Endodermal cell (in vitro differentiated cells): ENCODE data around the gene TOLLIP. TPM values are rescaled to one million over a fixed set of nuclear protein-coding genes. Genes with fewer than 3 reads are reported as not detected.

Source experiments
- DNase-seq: peaks from one replicate; pipeline ENCODE4 v3.0.0-alpha.2; 2017
- H3K27ac ChIP-seq: 2 replicates; pipeline ENCODE4 v1.5.1; 2013; ENCODE audit warnings: mild to moderate bottlenecking, low read depth, low read length, moderate library complexity
- H3K27me3 ChIP-seq: 2 replicates; pipeline ENCODE4 v1.6.1; 2013; ENCODE audit warnings: mild to moderate bottlenecking, low read length, moderate library complexity; ENCODE audit not compliant: insufficient read depth, control insufficient read depth, poor library complexity, severe bottlenecking
- H3K36me3 ChIP-seq: 2 replicates; pipeline ENCODE4 v1.7.0; 2013; ENCODE audit warnings: mild to moderate bottlenecking, low read length, moderate library complexity; ENCODE audit not compliant: control insufficient read depth, insufficient read depth
- H3K4me1 ChIP-seq: one replicate; pipeline ENCODE4 v1.7.0; 2013; ENCODE audit warnings: low read length; ENCODE audit not compliant: control insufficient read depth, insufficient read depth
- H3K4me3 ChIP-seq: 2 replicates; pipeline ENCODE4 v1.5.1; 2013; ENCODE audit warnings: mild to moderate bottlenecking, low read length, moderate library complexity
- H3K9ac ChIP-seq: 2 replicates; pipeline ENCODE4 v1.6.1; 2013; ENCODE audit warnings: mild to moderate bottlenecking, low read length, moderate library complexity; ENCODE audit not compliant: poor library complexity, severe bottlenecking; ENCODE audit errors: extremely low read depth
- H3K9me3 ChIP-seq: 2 replicates; pipeline ENCODE4 v1.6.1; 2013; ENCODE audit warnings: mild to moderate bottlenecking, low read length, moderate library complexity; ENCODE audit not compliant: control insufficient read depth
- H3K27ac Mint-ChIP-seq: 2 replicates; pipeline ENCODE4 v1.8.0; 2020; ENCODE audit warnings: mixed read lengths
- H3K27me3 Mint-ChIP-seq: 2 replicates; pipeline ENCODE4 v1.8.0; 2021; ENCODE audit warnings: mild to moderate bottlenecking, mixed read lengths; ENCODE audit not compliant: insufficient read depth
- H3K36me3 Mint-ChIP-seq: 2 replicates; pipeline ENCODE4 v1.8.0; 2020; ENCODE audit warnings: low read depth, mixed read lengths
- H3K4me1 Mint-ChIP-seq: 2 replicates; pipeline ENCODE4 v1.8.0; 2020; ENCODE audit warnings: mixed read lengths
- H3K4me3 Mint-ChIP-seq: 2 replicates; pipeline ENCODE4 v1.8.0; 2020; ENCODE audit warnings: mild to moderate bottlenecking, moderate library complexity, mixed read lengths
- H3K9me3 Mint-ChIP-seq: 2 replicates; pipeline ENCODE4 v1.8.0; 2020; ENCODE audit warnings: mild to moderate bottlenecking, mixed read lengths
- CTCF ChIP-seq: fragments of 200-600 bp; sonication (generic); conservative IDR thresholded peaks from 2 replicates; pipeline ENCODE4 v1.5.0; 2021; ENCODE audit warnings: antibody characterized with exemption, mild to moderate bottlenecking
- WGBS, 2 experiments: methylation state at CpG; one replicate each; pipeline versions ENCODE4 v1.1.5 to v1.1.7; 2013; ENCODE audit warnings: missing lambda C conversion rate in 2 of 2, mixed read lengths in 1 of 2; ENCODE audit not compliant: insufficient coverage in 1 of 2, insufficient read length in 1 of 2; 5-methylcytosine and 5-hydroxymethylcytosine counted together
- total RNA-seq, 2 donors: library from RNA; stranded (reverse); fragmentation: NEBNext Ultra II Directional in 1 of 2; extraction: Animal tissue kit (Norgen Biotek cat#: 25700) in 1 of 2; gene quantifications; 2 replicates in 1 of 2; 3 replicates in 1 of 2; pipeline ENCODE4 v1.2.1, GENCODE V29; 2021

Gene TOLLIP
- total RNA-seq, 2 donors from 2014 or later, result 34.3 to 37.4 TPM

GRCh38 chr11:1333860-1334259 lies 24.4 kb upstream of the TOLLIP start:
- no peak for TF ChIP-seq CTCF
- Histone ChIP-seq H3K9ac (no peak overlapping the region), H3K36me3 (no peaks in the 10 kb centered on the region), H3K27ac (no peak overlapping the region), H3K27me3 (peaks cover 45% of the 10 kb centered on the region), H3K9me3 (peaks cover 20% of the 10 kb centered on the region), H3K4me1 (no peaks in the 10 kb centered on the region), H3K4me3 (no peak overlapping the region)
- Mint-ChIP-seq H3K4me3 (no peak overlapping the region), H3K36me3 (no peaks in the 10 kb centered on the region), H3K27ac (no peak overlapping the region), H3K27me3 (peaks cover 47% of the 10 kb centered on the region), H3K4me1 (peaks cover 3% of the 10 kb centered on the region), H3K9me3 (peaks cover 42% of the 10 kb centered on the region)
- WGBS, 2 experiments, result 94 to 95% methylated on average over 9 to 10 of the region's 10 CpGs
- no peak for DNase-seq

- H3K27ac Mint-ChIP-seq, result no peak overlapping the region
- H3K36me3 Mint-ChIP-seq, result no peaks in the 10 kb centered on the region
- H3K4me1 Mint-ChIP-seq, result peaks cover 3% of the 10 kb centered on the region
- no peak overlapping the region for H3K4me3 Mint-ChIP-seq
- Histone ChIP-seq H3K4me3 (no peak overlapping the region), H3K9me3 (peaks cover 25% of the 10 kb centered on the region), H3K36me3 (no peaks in the 10 kb centered on the region), H3K27ac (no peak overlapping the region), H3K4me1 (no peaks in the 10 kb centered on the region), H3K27me3 (peaks cover 41% of the 10 kb centered on the region), H3K9ac (no peak overlapping the region)
- no peak for DNase-seq
- TF ChIP-seq CTCF, result no peak
- WGBS, 2 experiments, result 76 to 95% methylated on average over 6 to 9 of the region's 10 CpGs
- peaks cover 50% of the 10 kb centered on the region for H3K27me3 Mint-ChIP-seq
- peaks cover 44% of the 10 kb centered on the region for H3K9me3 Mint-ChIP-seq
Measured at GRCh38 chr11:1333091-1333772, 23.8 kb upstream of the TOLLIP start.

- H3K27me3 Mint-ChIP-seq, result peaks cover 56% of the 10 kb centered on the region
- H3K9me3 Mint-ChIP-seq, result peaks cover 56% of the 10 kb centered on the region
Measured at GRCh38 chr11:1330473-1330872, 21.0 kb upstream of the TOLLIP start.

More at GRCh38 chr11:1330473-1330872, 21.0 kb upstream of the TOLLIP start:
- no peaks in the 10 kb centered on the region for H3K36me3 Mint-ChIP-seq
- H3K4me3 Mint-ChIP-seq, result no peak overlapping the region
- Histone ChIP-seq H3K4me1 (no peaks in the 10 kb centered on the region), H3K4me3 (no peak overlapping the region), H3K27me3 (peaks cover 19% of the 10 kb centered on the region), H3K9ac (no peak overlapping the region), H3K27ac (no peak overlapping the region), H3K9me3 (peaks cover 34% of the 10 kb centered on the region), H3K36me3 (no peaks in the 10 kb centered on the region)
- no peaks in the 10 kb centered on the region for H3K4me1 Mint-ChIP-seq
- no peak overlapping the region for H3K27ac Mint-ChIP-seq
- WGBS, 2 experiments, result 86 to 91% methylated on average over 4 to 6 of the region's 6 CpGs
- no peak for DNase-seq
- TF ChIP-seq CTCF, result no peak
